ENCODE data around the gene HPD.
"Not testable (repeated sequence)": the region's sequence is repeated elsewhere in the genome, so short reads cannot be mapped to it uniquely, and the experiment has no call there.

The HPD gene

GRCh38 chr12:121861636-121862254 lies 3.1 kb upstream of the HPD start:
- DNase-seq (ENCODE audit: low spot score): no peak

GRCh38 chr12:121860699-121861098 lies 2.0 kb upstream of the HPD start:
- not testable (repeated sequence) for DNase-seq (ENCODE audit: low spot score)

DNA sequence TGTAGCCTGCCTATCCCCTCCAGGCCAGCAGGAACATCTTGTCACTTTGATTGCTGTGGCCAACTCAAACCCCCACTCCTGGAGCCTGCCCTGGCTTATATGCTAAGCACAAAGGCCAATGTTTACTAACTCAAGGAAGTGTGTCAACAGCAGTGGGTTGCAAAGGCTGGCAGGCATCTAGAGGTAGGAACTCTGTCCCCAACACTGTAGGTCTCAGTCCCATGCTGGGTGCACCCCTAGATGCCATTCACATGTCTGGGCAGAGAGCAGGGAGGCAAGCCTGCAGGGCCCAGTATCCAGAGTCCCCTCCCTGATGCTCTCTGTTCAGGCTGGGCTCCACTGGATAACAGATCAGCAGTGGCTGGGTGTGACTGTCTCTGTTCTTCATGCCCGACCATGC lies 1.6 kb upstream of the HPD start:
- peak; percentile 44 for DNase-seq (ENCODE audit: low spot score)

GRCh38 chr12:121858318-121858661 lies 369 bp downstream of the HPD start:
- no peak for DNase-seq (ENCODE audit: low spot score)

GRCh38 chr12:121857322-121858246 lies 1.1 kb downstream of the HPD start:
- DNase-seq (ENCODE audit: low spot score): no peak

DNA sequence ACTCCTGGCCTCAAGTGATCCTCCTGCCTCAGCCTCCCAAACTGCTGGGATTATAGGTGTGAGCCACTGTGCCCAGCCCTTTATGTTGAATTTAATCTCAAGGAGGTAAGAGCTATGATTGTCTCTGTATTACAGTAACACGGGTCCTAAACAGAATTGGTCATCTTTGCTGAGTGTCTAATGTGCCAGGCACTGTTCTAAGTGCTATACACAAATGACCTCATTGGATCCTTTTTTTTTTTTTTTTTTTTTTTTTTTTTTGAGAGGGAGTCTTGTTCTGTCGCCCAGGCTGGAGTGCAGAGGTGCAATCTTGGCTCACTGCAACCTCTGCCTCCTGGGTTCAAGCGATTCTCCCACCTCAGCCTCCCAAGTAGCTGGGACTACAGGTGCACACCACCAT lies 6.3 kb downstream of the HPD start:
- not testable (repeated sequence) for DNase-seq (ENCODE audit: low spot score)

DNA sequence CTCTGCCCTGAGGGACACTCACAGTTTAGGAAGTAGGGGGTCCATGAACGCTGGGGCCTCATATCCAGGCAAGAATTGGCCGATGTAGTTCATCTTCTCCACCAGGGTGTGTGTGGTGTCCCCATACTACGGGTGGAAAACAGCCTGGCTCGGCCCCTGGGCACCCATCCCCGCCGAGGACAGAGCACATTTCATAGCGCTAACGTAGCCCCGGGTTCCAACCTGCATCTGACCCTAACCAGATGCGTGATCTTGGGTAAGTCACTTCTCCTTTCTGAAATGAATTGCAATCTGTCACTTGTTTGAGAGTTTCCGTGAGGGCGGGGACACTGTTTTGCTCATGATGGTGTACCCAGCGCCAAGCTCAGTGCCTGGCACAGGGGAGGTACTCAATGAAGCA lies 9.0 kb downstream of the HPD start:
- DNase-seq (ENCODE audit: low spot score): no peak

GRCh38 chr12:121849211-121849610 lies 9.4 kb downstream of the HPD start:
- no peak for DNase-seq (ENCODE audit: low spot score)

GRCh38 chr12:121845701-121846100 lies 13.0 kb downstream of the HPD start:
- no peak for DNase-seq (ENCODE audit: low spot score)

GRCh38 chr12:121843236-121843982 lies 15.2 kb downstream of the HPD start:
- DNase-seq (ENCODE audit: low spot score): no peak

GRCh38 chr12:121839993-121840761 lies 18.5 kb downstream of the HPD start:
- no peak for DNase-seq (ENCODE audit: low spot score)

GRCh38 chr12:121839106-121839992 lies 19.3 kb downstream of the HPD start:
- peak; percentile 100 for DNase-seq (ENCODE audit: low spot score)

- DNase-seq (ENCODE audit: low spot score): peak; percentile 76
These were observed 20.5 kb downstream of the HPD start for GRCh38 chr12:121838126-121838525.

GRCh38 chr12:121837680-121838079 lies 21.0 kb downstream of the HPD start:
- no peak for DNase-seq (ENCODE audit: low spot score)

DNA sequence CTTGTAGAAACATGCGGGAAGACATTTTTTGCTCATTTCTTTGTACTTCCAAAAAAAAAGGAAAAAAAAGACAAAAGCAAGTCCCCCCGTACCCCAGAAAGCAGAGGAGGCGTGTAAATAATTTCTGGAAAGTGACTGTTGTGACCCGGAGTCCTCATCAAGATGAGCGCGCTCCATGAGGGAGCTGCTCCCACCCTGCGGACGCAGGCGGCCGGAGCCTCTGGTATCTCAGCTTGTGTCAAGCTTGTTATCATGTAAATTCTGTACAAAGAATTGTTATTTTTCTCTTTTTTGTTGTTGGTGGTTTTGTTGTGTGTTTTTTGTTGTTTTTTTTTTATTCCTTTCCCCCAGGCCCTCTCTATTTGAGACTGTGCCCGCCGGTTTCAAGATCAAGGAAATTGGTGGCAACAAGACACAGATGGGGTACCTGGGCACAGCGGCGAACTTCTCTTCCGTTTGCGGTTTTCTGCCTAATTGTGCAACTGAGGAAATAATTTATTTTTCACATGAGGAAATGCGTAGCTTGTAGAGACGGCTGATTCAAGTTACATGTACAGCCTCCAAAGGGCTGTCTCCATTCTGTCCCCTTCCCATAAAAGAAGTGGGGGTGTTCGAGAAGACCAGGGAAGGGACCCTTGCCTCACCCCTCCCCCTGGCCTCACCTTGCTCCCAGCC lies 27.0 kb downstream of the HPD start:
- DNase-seq (ENCODE audit: low spot score): no peak

- DNase-seq (ENCODE audit: low spot score): no peak
These were observed 27.9 kb downstream of the HPD start for GRCh38 chr12:121830588-121831265.

DNA sequence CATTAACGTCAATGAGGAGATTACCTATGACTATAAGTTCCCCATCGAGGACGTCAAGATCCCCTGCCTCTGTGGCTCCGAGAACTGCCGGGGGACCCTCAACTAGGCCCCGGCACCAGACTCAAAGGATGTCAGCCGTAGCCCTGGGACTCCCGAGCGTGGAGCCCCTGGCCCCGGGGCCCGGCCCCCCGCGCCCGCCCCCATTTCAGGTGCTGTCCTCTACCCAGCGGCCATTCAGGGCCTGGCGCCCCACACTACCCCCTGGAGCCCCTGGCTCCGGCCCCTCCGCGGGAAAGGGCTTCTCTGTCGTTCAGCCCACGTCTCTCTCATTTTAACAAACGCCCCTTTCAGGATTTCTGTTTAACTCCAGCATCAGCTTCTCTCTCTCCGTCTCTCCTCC lies 28.5 kb downstream of the HPD start:
- DNase-seq (ENCODE audit: low spot score): no peak

- no peak for DNase-seq (ENCODE audit: low spot score)
These were observed 29.3 kb downstream of the HPD start for GRCh38 chr12:121829250-121829918.

DNA sequence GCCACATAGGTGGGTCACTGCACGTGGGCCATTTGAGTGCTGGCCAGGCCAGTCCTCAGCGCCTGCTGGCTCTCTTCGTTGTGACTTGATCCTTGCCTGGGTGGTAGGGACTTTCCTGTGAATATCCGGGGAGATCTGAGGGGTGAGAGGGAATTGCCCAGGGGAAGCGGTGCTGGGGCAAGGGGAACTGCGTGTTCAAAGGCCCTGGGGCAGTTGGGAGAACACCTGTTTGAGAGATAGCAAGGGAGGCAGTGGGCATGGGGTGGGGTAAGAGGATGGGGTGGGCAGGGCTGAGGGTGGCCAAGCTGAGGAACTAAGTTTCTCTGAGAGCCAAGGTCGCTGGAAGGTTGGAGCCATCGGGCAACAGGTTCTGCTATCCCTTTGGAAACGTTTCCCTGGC lies 29.8 kb downstream of the HPD start:
- DNase-seq (ENCODE audit: low spot score): no peak

All from hematopoietic multipotent progenitor cell treated with erythropoietin and hydrocortisone succinate and interleukin-3 and kit ligand, for 15 days (in vitro differentiated cells).